ENCODE data around the gene C19orf38. TPM values are rescaled to one million over a fixed set of nuclear protein-coding genes. Genes with fewer than 3 reads are reported as not detected.
A peak's percentile ranks its signal among the peaks of the same experiment; 100 is the strongest.

C19orf38 gene
- total RNA-seq, 1 donor from 2014 or later: 0.26 TPM

- H3K27me3 ChIP-seq (ENCODE audit: control insufficient read depth, insufficient read depth, low read length): no peaks in the 10 kb centered on the region
- TF ChIP-seq CTCF (IDR thresholded peaks at IDR 0.05; ENCODE audit: insufficient read depth, low read length, severe bottlenecking): no peak
- DNase-seq (ENCODE audit: low read depth) (no peak), FAIRE-seq (no peak)
- no peak overlapping the region for H3K4me3 ChIP-seq (ENCODE audit: low read depth, low read length)
- H3K36me3 ChIP-seq (ENCODE audit: control insufficient read depth, insufficient read depth, low read length): peaks cover 4% of the 10 kb centered on the region
Measured at GRCh38 chr19:10889880-10890279, 41.7 kb downstream of the C19orf38 start.

- Histone ChIP-seq H3K36me3 (ENCODE audit: control insufficient read depth, insufficient read depth, low read length) (peaks cover 4% of the 10 kb centered on the region), H3K4me3 (ENCODE audit: low read depth, low read length) (peak overlapping the region; percentile 6), H3K27me3 (ENCODE audit: control insufficient read depth, insufficient read depth, low read length) (no peaks in the 10 kb centered on the region)
- DNase-seq (ENCODE audit: low read depth) (peak; percentile 92), FAIRE-seq (peak; percentile 99)
- TF ChIP-seq CTCF (IDR thresholded peaks at IDR 0.05; ENCODE audit: insufficient read depth, low read length, severe bottlenecking): no peak
Measured at GRCh38 chr19:10891405-10892086, 43.3 kb downstream of the C19orf38 start.

- Histone ChIP-seq H3K36me3 (ENCODE audit: control insufficient read depth, insufficient read depth, low read length) (peaks cover 4% of the 10 kb centered on the region), H3K4me3 (ENCODE audit: low read depth, low read length) (no peak overlapping the region), H3K27me3 (ENCODE audit: control insufficient read depth, insufficient read depth, low read length) (no peaks in the 10 kb centered on the region)
- TF ChIP-seq CTCF (IDR thresholded peaks at IDR 0.05; ENCODE audit: insufficient read depth, low read length, severe bottlenecking): no peak
- DNase-seq (ENCODE audit: low read depth) (no peak), FAIRE-seq (no peak)
Measured at GRCh38 chr19:10892256-10892655, 44.0 kb downstream of the C19orf38 start.

GRCh38 chr19:10894911-10895213 is 46.6 kb downstream of the C19orf38 start:
- Histone ChIP-seq H3K36me3 (ENCODE audit: control insufficient read depth, insufficient read depth, low read length) (peaks cover 4% of the 10 kb centered on the region), H3K27me3 (ENCODE audit: control insufficient read depth, insufficient read depth, low read length) (no peaks in the 10 kb centered on the region), H3K4me3 (ENCODE audit: low read depth, low read length) (no peak overlapping the region)
- TF ChIP-seq CTCF (IDR thresholded peaks at IDR 0.05; ENCODE audit: insufficient read depth, low read length, severe bottlenecking): no peak
- FAIRE-seq (no peak), DNase-seq (ENCODE audit: low read depth) (no peak)

- no peaks in the 10 kb centered on the region for H3K27me3 ChIP-seq (ENCODE audit: control insufficient read depth, insufficient read depth, low read length)
- FAIRE-seq: no peak
- DNase-seq (ENCODE audit: low read depth): no peak
- TF ChIP-seq CTCF (IDR thresholded peaks at IDR 0.05; ENCODE audit: insufficient read depth, low read length, severe bottlenecking): no peak
- no peak overlapping the region for H3K4me3 ChIP-seq (ENCODE audit: low read depth, low read length)
- peaks cover 4% of the 10 kb centered on the region for H3K36me3 ChIP-seq (ENCODE audit: control insufficient read depth, insufficient read depth, low read length)
Measured at GRCh38 chr19:10895363-10895762, 47.1 kb downstream of the C19orf38 start.

GRCh38 chr19:10895920-10896319 is 47.7 kb downstream of the C19orf38 start:
- Histone ChIP-seq H3K36me3 (ENCODE audit: control insufficient read depth, insufficient read depth, low read length) (peaks cover 4% of the 10 kb centered on the region), H3K27me3 (ENCODE audit: control insufficient read depth, insufficient read depth, low read length) (no peaks in the 10 kb centered on the region), H3K4me3 (ENCODE audit: low read depth, low read length) (no peak overlapping the region)
- TF ChIP-seq CTCF (IDR thresholded peaks at IDR 0.05; ENCODE audit: insufficient read depth, low read length, severe bottlenecking): peak; percentile 7
- DNase-seq (ENCODE audit: low read depth) (no peak), FAIRE-seq (no peak)

All from bronchial epithelial cell (primary cell).